SK-N-SH (cell line): ENCODE results near the gene PTK7. TPM values are rescaled to one million over a fixed set of nuclear protein-coding genes. Genes with fewer than 3 reads are reported as not detected.

ENCODE experiments used
- CTCF ChIA-PET: fragments of 300-600, 350-600 bp; formaldehyde crosslinking; extraction: SDS; loops from one replicate; lab custom pipeline; 2021; lab: Yijun Ruan, JAX
- POLR2A ChIA-PET: fragments of 350-600 bp; sonication (Branson Sonifier 250); formaldehyde crosslinking; extraction: SDS; loops from one replicate; lab custom pipeline; 2020; ENCODE audit warnings: antibody characterized with exemption, inconsistent platforms; lab: Yijun Ruan, JAX
- DNase-seq: peaks from one replicate; pipeline ENCODE4 v3.0.0; 2012
- H2AFZ ChIP-seq: fragments of 200-600 bp; sonication (generic); 2 replicates; pipeline ENCODE4 v1.8.1; 2016; ENCODE audit warnings: antibody characterized with exemption, mild to moderate bottlenecking, low read depth
- H3F3A ChIP-seq: fragments of 200-600 bp; sonication (generic); replicated peaks from 2 replicates; pipeline ENCODE3; 2016; ENCODE audit warnings: antibody characterized with exemption, mild to moderate bottlenecking; ENCODE audit not compliant: insufficient read depth
- H3K27ac ChIP-seq, 2 experiments: fragments of 200-500 bp in 1 of 2; fragments of 200-600 bp in 1 of 2; sonication (Bioruptor generic) in 1 of 2; sonication (generic), shearing (Covaris generic) in 1 of 2; 2 replicates each; pipeline versions ENCODE4 v1.5.1 to v1.6.1; 2014 to 2016; ENCODE audit warnings: low read depth in 2 of 2, inconsistent platforms in 1 of 2, low read length in 1 of 2, mild to moderate bottlenecking in 1 of 2, mixed read lengths in 1 of 2
- H3K27me3 ChIP-seq: fragments of 200-600 bp; sonication (generic), shearing (Covaris generic); 2 replicates; pipeline ENCODE4 v1.6.1; 2016; ENCODE audit warnings: mixed run types; ENCODE audit not compliant: insufficient read depth
- H3K36me3 ChIP-seq, 2 experiments: fragments of 200-500 bp in 1 of 2; fragments of 200-600 bp in 1 of 2; sonication (Bioruptor generic) in 1 of 2; sonication (generic) in 1 of 2; replicated peaks in 1 of 2; 2 replicates each; pipeline versions ENCODE3 to v1.5.1; 2014 to 2016; ENCODE audit warnings: low read length in 1 of 2, mild to moderate bottlenecking in 1 of 2; ENCODE audit not compliant: insufficient read depth in 2 of 2, control insufficient read depth in 1 of 2
- H3K4me1 ChIP-seq, 2 experiments: fragments of 200-500 bp in 1 of 2; fragments of 200-600 bp in 1 of 2; sonication (Bioruptor generic) in 1 of 2; sonication (generic), shearing (Covaris generic) in 1 of 2; 2 replicates each; pipeline versions ENCODE4 v1.5.1 to v1.6.1; 2014 to 2016; ENCODE audit warnings: low read depth in 1 of 2, low read length in 1 of 2, mixed run types in 1 of 2; ENCODE audit not compliant: insufficient read depth in 2 of 2, control insufficient read depth in 1 of 2
- H3K4me2 ChIP-seq: fragments of 200-600 bp; sonication (generic), shearing (Covaris generic); 2 replicates; pipeline ENCODE4 v1.6.1; 2017; ENCODE audit warnings: mixed run types
- H3K4me3 ChIP-seq, 2 experiments: fragments of 200-500 bp in 1 of 2; fragments of 200-600 bp in 1 of 2; sonication (Bioruptor generic) in 1 of 2; sonication (generic), shearing (Covaris generic) in 1 of 2; 2 replicates each; pipeline versions ENCODE4 v1.5.1 to v1.8.1; 2014 to 2016; ENCODE audit warnings: low read depth in 2 of 2, inconsistent platforms in 1 of 2, low read length in 1 of 2, mild to moderate bottlenecking in 1 of 2, mixed read lengths in 1 of 2, moderate library complexity in 1 of 2
- H3K79me2 ChIP-seq: fragments of 200-600 bp; sonication (generic); 2 replicates; pipeline ENCODE4 v1.8.1; 2017; ENCODE audit warnings: mild to moderate bottlenecking; ENCODE audit not compliant: insufficient read depth
- H3K9ac ChIP-seq: fragments of 200-600 bp; sonication (generic); 2 replicates; pipeline ENCODE4 v1.6.1; 2017; ENCODE audit warnings: mixed run types
- H3K9me2 ChIP-seq: fragments of 200-600 bp; sonication (generic); 2 replicates; pipeline ENCODE4 v1.6.1; 2017; ENCODE audit warnings: mixed run types
- H3K9me3 ChIP-seq: fragments of 200-600 bp; sonication (generic); 2 replicates; pipeline ENCODE4 v1.6.1; 2017; ENCODE audit warnings: mixed run types, mild to moderate bottlenecking, moderate library complexity
- H4K20me1 ChIP-seq: fragments of 200-600 bp; sonication (generic); 2 replicates; pipeline ENCODE4 v1.6.1; 2017; ENCODE audit warnings: mild to moderate bottlenecking, mixed run types; ENCODE audit not compliant: insufficient read depth
- CHD2 ChIP-seq: fragments of 150-350 bp; IDR thresholded peaks from 2 replicates; pipeline ENCODE4 v1.6.1; 2018; ENCODE audit warnings: low read length; ENCODE audit not compliant: partially characterized antibody
- ELF1 ChIP-seq: IDR thresholded peaks from 2 replicates; pipeline ENCODE4 v1.4.0; 2012
- EP300 ChIP-seq, 2 experiments: IDR thresholded peaks; 2 replicates each; pipeline versions ENCODE4 v1.4.0 to v1.6.1; 2012; ENCODE audit warnings: borderline replicate concordance in 1 of 2, low read depth in 1 of 2, low read length in 1 of 2
- FOXM1 ChIP-seq: IDR thresholded peaks from 2 replicates; pipeline ENCODE4 v1.4.0; 2012; ENCODE audit warnings: low read depth, mild to moderate bottlenecking
- GATA2 ChIP-seq: sonication (generic); formaldehyde crosslinking; IDR thresholded peaks from 2 replicates; pipeline ENCODE4 v1.5.0; 2020; ENCODE audit warnings: mild to moderate bottlenecking, missing genetic modification reagents
- MXI1 ChIP-seq: IDR thresholded peaks from 2 replicates; pipeline ENCODE4 v1.6.1; 2012; ENCODE audit warnings: mild to moderate bottlenecking, low read depth, low read length, improper control_type of control experiment
- NFIC ChIP-seq: IDR thresholded peaks from 2 replicates; pipeline ENCODE4 v1.4.0; 2012; ENCODE audit warnings: borderline replicate concordance
- SIN3A ChIP-seq: IDR thresholded peaks from 2 replicates; pipeline ENCODE4 v1.6.1; 2012; ENCODE audit warnings: low read depth, mild to moderate bottlenecking, low read length, moderate library complexity, borderline replicate concordance
- TCF12 ChIP-seq: IDR thresholded peaks from 2 replicates; pipeline ENCODE4 v1.4.0; 2012
- TEAD4 ChIP-seq: IDR thresholded peaks from 2 replicates; pipeline ENCODE4 v1.4.0; 2012; ENCODE audit warnings: mild to moderate bottlenecking, borderline replicate concordance; ENCODE audit not compliant: insufficient read depth
- YY1 ChIP-seq: IDR thresholded peaks from 2 replicates; pipeline ENCODE4 v1.4.0; 2012; ENCODE audit warnings: low read depth, mild to moderate bottlenecking
- ZBTB33 ChIP-seq: IDR thresholded peaks from 2 replicates; pipeline ENCODE4 v1.4.0; 2012; ENCODE audit warnings: low read depth, borderline replicate concordance
- WGBS: methylation state at CpG from one replicate; pipeline ENCODE4 v1.1.6; 2017; ENCODE audit warnings: low lambda C conversion rate; 5-methylcytosine and 5-hydroxymethylcytosine counted together
- polyA plus RNA-seq, 3 experiments: library from polyadenylated mRNA; depleted of rRNA; stranded (reverse); fragments of >200 nt; gene quantifications; 2 replicates each; pipeline ENCODE4 v1.2.3, GENCODE V29; 2012
- TF ChIP-seq, protein P1 (sequence below): IDR thresholded peaks from 2 replicates; pipeline ENCODE4 v1.4.0; 2012; ENCODE audit warnings: low read depth

PTK7 gene
- polyA plus RNA-seq, 1 of the 3 experiments (the other 2 are of a cell fraction): 105 TPM

GRCh38 chr6:43127877-43128276 is 51.8 kb downstream of the PTK7 start:
- TF ChIP-seq NFIC (peak; percentile 49; the same call in 1 of the 2 replicates), CHD2 (no peak), TCF12 (no peak)
- TF ChIP-seq, protein P1, sequence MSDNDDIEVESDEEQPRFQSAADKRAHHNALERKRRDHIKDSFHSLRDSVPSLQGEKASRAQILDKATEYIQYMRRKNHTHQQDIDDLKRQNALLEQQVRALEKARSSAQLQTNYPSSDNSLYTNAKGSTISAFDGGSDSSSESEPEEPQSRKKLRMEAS: no peak
- ChIA-PET POLR2A (no interaction called here), CTCF (interaction anchor here (1.9 to 4.6 kb wide), 4 partner anchors 15 to 57 kb away, joined by 5 to 56 read pairs (median 30); partner anchors contain the start of gene PTK7)
- no peak overlapping the region for H2AFZ ChIP-seq
- H4K20me1 ChIP-seq: no peaks in the 10 kb centered on the region
- peaks cover 42 to 55% of the 10 kb centered on the region in 2 experiments for H3K4me1 ChIP-seq
- no peak overlapping the region for H3K4me3 ChIP-seq
- H3K9me3 ChIP-seq: no peaks in the 10 kb centered on the region
- H3F3A ChIP-seq: peaks cover 15% of the 10 kb centered on the region
- H3K36me3 ChIP-seq: peaks cover 1 to 13% of the 10 kb centered on the region in 2 experiments
- 43% methylated on average over 10 of the region's 11 CpGs for WGBS
- H3K27me3 ChIP-seq: no peaks in the 10 kb centered on the region
- peaks cover 47% of the 10 kb centered on the region for H3K79me2 ChIP-seq
- no peak for DNase-seq
- H3K4me2 ChIP-seq: no peak overlapping the region
- no peaks in the 10 kb centered on the region for H3K9me2 ChIP-seq
- no peak overlapping the region for H3K9ac ChIP-seq
- peak overlapping the region; percentile 40 to 99; a peak in 3 of 4 replicates for H3K27ac ChIP-seq

DNA sequence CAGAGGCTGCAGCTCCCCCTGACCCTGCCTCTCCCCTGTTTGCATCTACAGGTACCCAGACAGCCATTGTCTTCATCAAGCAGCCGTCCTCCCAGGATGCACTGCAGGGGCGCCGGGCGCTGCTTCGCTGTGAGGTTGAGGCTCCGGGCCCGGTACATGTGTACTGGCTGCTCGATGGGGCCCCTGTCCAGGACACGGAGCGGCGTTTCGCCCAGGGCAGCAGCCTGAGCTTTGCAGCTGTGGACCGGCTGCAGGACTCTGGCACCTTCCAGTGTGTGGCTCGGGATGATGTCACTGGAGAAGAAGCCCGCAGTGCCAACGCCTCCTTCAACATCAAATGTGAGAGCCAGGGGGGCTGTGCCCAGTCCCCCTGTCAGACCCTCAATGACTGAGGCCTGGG is 52.8 kb downstream of the PTK7 start:
- H3K4me1 ChIP-seq: peaks cover 32 to 45% of the 10 kb centered on the region in 2 experiments
- POLR2A ChIA-PET: interaction anchor here (0.6 to 1.6 kb wide), 2 partner anchors 52 to 186 kb away, joined by 4 read pairs; partner anchors contain the start of gene PTK7
- TF ChIP-seq MXI1 (no peak), FOXM1 (no peak), TEAD4 (no peak), GATA2 (no peak), YY1 (no peak), ELF1 (no peak), EP300 (IDR thresholded peaks at IDR 0.05; ENCODE audit: borderline replicate concordance in 1 of 2, low read depth in 1 of 2, low read length in 1 of 2) (no peak), ZBTB33 (no peak), SIN3A (no peak)
- TF ChIP-seq, all 33 proteins: peak for 0
- 100% methylated on average over 5 of the region's 16 CpGs for WGBS
- no peak overlapping the region for H3K4me3 ChIP-seq
- 0 out of 2 replicates have a peak overlapping the region, but pooled peaks have one; percentile 18 for H3K4me2 ChIP-seq
- peaks cover 11% of the 10 kb centered on the region for H3F3A ChIP-seq
- H3K9ac ChIP-seq: no peak overlapping the region
- peaks cover 10 to 14% of the 10 kb centered on the region in 2 experiments for H3K36me3 ChIP-seq
- H3K79me2 ChIP-seq: peaks cover 38% of the 10 kb centered on the region
- no peaks in the 10 kb centered on the region for H3K27me3 ChIP-seq
- no peak overlapping the region for H2AFZ ChIP-seq
- no peaks in the 10 kb centered on the region for H4K20me1 ChIP-seq
- H3K27ac ChIP-seq: peak overlapping the region; percentile 75 to 99
- CTCF ChIA-PET: interaction anchor here (0.7 to 4.6 kb wide), 15 partner anchors 10 to 97 kb away, joined by 3 to 56 read pairs (median 6); partner anchors contain the start of genes CUL7 and PTK7
- H3K9me3 ChIP-seq: no peaks in the 10 kb centered on the region
- no peak for DNase-seq
- no peaks in the 10 kb centered on the region for H3K9me2 ChIP-seq
